Immature natural killer cell (primary cell): ENCODE measurements around the gene PEF1. TPM values are rescaled to one million over a fixed set of nuclear protein-coding genes. Genes with fewer than 3 reads are reported as not detected.

Experiments
- DNase-seq, 3 donors: peaks; one replicate each; pipeline ENCODE4 v3.0.0; 2022; ENCODE audit warnings: mixed read lengths in 1 of 3
- H3K27ac Mint-ChIP-seq, 6 donors: one replicate each; pipeline ENCODE4 v1.8.0; 2020; ENCODE audit warnings: mixed read lengths in 6 of 6, mild to moderate bottlenecking in 5 of 6, inconsistent platforms in 4 of 6, moderate library complexity in 3 of 6
- H3K27me3 Mint-ChIP-seq, 3 donors: one replicate each; pipeline ENCODE4 v1.8.0; 2020 to 2021; ENCODE audit warnings: low read depth in 3 of 3, mild to moderate bottlenecking in 3 of 3, mixed read lengths in 3 of 3, moderate library complexity in 3 of 3, inconsistent platforms in 1 of 3
- H3K36me3 Mint-ChIP-seq, 3 donors: one replicate each; pipeline ENCODE4 v1.8.0; 2020; ENCODE audit warnings: mixed read lengths in 3 of 3, inconsistent platforms in 2 of 3, mild to moderate bottlenecking in 2 of 3
- H3K4me1 Mint-ChIP-seq, 2 donors: one replicate each; pipeline ENCODE4 v1.8.0; 2020; ENCODE audit warnings: inconsistent platforms in 2 of 2, mild to moderate bottlenecking in 2 of 2, mixed read lengths in 2 of 2, moderate library complexity in 1 of 2
- H3K4me3 Mint-ChIP-seq, 5 donors: one replicate each; pipeline ENCODE4 v1.8.0; 2020; ENCODE audit warnings: mild to moderate bottlenecking in 5 of 5, mixed read lengths in 5 of 5, inconsistent platforms in 3 of 5, moderate library complexity in 3 of 5
- H3K9me3 Mint-ChIP-seq, 6 donors: one replicate each; pipeline ENCODE4 v1.8.0; 2020; ENCODE audit warnings: mild to moderate bottlenecking in 6 of 6, mixed read lengths in 6 of 6, inconsistent platforms in 4 of 6, moderate library complexity in 3 of 6
- polyA plus RNA-seq, 3 donors: library from polyadenylated mRNA; unstranded; fragments of 300-500 nt; fragmentation: Illumina TruSeq; gene quantifications; one replicate each; pipeline ENCODE4 v1.2.3, GENCODE V29; 2021

Gene PEF1
- polyA plus RNA-seq, 3 donors from 2014 or later = 108 to 224 (median 119) TPM

DNA sequence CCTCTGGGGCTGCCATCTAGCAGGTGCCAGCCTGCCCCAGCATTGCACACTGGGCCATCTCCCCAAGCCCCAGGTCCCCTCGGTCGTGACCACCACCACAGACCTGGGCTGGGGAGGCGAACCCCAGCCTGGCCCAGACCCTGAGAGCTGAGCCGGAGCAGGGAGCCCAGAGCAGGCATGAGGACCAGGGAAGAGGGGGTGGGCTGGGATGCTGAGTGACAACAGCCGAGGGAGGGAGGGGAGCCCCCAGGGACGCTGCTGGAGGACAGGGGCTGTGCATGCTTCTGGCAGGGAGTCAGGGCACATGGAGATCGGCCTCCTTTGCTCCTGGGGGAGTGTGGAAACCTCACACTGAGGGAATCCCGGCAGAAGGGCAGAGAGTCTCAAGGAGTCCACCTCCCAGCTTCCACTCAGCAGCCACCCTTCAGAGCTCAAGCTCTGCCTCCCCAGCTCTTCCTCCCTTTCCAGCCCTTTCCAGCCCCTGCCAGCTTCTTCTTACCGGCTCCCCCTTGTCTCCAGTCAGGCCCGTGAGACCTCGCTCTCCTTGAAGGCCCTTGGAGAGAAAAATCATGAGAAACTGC lies 23.7 kb upstream of the PEF1 start:
- no peak for DNase-seq

DNA sequence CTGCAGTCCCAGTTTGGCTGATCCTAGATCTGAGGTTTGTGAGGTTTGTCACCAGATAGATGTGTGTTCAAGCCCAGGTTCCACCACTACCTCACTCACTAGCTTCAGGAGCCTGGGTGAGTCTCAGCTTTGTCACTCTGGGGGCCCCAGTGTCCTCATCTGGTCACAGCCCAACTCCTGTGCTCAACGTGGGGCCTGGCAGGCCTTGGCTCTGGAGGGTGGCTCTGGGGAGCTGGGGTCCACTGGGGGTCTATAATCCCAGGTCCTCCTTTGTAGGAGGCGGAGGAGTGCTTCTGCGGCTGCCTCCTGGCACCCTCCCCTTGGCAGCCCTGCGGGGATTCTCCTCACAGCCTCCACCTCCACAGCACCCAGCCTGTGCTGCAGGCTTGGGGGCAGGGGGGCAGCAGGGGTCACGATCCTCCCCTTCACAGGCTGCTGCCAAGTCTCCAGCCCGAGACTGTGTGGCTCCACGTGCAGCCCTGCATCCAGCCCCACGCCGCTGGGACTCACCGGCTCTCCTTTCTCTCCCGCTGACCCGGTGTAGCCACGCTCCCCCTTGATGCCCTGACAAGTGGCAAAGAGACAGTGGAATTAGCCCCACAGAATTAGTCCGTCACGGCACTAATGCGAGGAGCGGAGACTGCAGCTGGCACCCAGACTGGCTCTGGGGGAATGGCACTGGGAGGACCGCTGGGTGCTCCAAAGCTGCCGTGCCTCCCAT lies 22.5 kb upstream of the PEF1 start:
- no peak for DNase-seq
- Mint-ChIP-seq H3K4me1 (peaks cover 5 to 6% of the 10 kb centered on the region in 2 donors), H3K4me3 (no peak overlapping the region), H3K27ac (no peak overlapping the region), H3K27me3 (peaks cover 4 to 14% (median 8%) of the 10 kb centered on the region in 3 donors), H3K36me3 (no peaks in the 10 kb centered on the region), H3K9me3 (no peaks in the 10 kb centered on the region)

More for the DNA sequence above, 23.7 kb upstream of the PEF1 start:
- Mint-ChIP-seq H3K4me1 (peaks cover 5 to 6% of the 10 kb centered on the region in 2 donors), H3K9me3 (no peaks in the 10 kb centered on the region), H3K27ac (peak overlapping the region in 1 of 6 donors; percentile 17), H3K36me3 (no peaks in the 10 kb centered on the region), H3K4me3 (no peak overlapping the region), H3K27me3 (peaks cover 4 to 14% (median 8%) of the 10 kb centered on the region in 3 donors)

DNA sequence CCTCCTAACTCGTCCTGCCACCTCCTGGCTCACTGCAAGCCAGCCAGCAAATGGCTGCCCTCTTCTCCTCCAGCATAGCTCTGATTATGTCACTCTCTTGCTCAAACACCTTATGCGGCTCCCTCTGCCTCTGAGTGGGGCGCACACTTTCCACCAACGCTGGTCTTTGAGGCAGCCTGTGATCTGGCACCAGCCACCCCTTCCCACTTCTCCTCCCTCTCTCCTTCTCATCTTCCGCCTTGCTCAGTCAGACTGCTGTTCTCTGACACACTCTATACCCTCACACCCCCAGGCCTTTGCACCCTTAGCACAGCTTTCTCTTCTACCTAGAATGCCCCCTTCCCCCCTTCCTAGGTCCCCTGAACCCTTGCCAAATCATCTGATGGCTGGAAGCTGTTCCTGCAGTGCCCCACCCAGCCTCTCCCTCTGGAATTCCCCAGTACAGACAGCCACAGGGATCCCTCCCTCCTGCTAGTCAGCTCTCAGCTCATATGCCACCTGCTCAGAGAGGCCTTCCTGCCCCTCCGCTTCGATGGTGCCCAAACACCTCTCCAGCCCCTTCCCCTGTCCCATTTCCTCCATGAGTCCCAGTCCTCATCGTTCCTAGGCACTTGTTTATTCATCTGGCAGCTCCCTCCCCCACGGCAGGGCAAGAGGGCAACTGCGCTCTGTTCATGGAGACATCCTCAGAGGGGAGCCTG lies 21.7 kb upstream of the PEF1 start:
- peaks cover 3 to 14% (median 8%) of the 10 kb centered on the region in 3 donors for H3K27me3 Mint-ChIP-seq
- no peak overlapping the region for H3K4me3 Mint-ChIP-seq
- DNase-seq = no peak
- no peaks in the 10 kb centered on the region for H3K36me3 Mint-ChIP-seq
- H3K4me1 Mint-ChIP-seq = peaks cover 5 to 6% of the 10 kb centered on the region in 2 donors
- peak overlapping the region in 1 of 6 donors; percentile 48 for H3K27ac Mint-ChIP-seq
- no peaks in the 10 kb centered on the region for H3K9me3 Mint-ChIP-seq

DNA sequence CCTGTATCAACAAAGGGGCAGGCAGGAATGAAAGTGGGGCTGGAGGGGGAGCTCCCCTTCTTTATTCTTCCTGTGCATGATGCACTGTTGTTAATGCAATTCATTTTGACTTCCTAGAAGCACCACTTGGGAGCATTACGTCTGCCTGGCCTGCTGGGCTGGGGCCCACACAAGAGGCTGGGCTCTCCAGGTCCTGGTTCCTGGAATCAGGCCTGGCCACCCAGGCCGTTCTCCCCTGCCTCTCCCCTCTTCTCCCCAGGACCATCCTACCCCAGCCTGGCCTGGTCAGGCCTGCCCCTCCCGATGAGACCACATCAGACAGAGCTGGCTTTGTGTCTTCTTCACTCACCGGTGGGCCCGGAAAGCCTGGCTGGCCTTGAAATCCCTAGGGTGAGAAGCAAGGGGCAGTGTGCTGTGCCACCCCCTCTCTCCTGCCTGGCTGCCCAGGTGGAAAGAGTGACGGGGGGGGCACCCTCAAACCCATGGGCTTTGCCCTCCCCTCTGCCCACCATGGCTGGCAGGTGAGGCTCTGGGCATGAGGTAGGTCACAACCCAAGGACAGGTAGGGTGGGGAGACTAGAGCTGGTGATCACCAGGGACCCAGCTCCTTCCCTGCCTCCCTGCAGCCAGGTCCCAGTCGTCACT lies 20.7 kb upstream of the PEF1 start:
- no peak for DNase-seq
- H3K27ac Mint-ChIP-seq = no peak overlapping the region
- H3K4me3 Mint-ChIP-seq = no peak overlapping the region
- H3K9me3 Mint-ChIP-seq = no peaks in the 10 kb centered on the region
- H3K36me3 Mint-ChIP-seq = no peaks in the 10 kb centered on the region
- peaks cover 3 to 9% (median 8%) of the 10 kb centered on the region in 3 donors for H3K27me3 Mint-ChIP-seq
- peaks cover 3 to 5% of the 10 kb centered on the region in 2 donors for H3K4me1 Mint-ChIP-seq

DNA sequence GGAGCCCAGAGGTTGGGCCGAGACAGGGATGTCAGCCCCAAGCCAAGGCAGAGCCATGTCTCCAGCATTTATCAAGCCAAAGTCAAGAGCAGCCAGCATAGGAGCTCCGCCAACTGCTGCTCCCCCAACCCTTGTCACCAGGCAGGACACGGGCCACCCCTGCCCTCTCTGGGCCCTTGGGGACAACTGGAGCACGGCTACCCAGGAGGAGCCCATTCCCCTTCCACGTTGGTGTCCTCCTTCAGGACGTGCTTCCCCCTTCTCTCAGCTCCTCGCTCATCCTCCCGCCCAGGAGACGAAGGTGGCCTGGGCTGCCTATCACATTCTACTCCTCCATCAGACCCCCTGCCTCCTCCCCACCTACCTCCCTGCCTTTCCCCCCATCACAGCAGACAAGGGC lies 19.9 kb upstream of the PEF1 start:
- DNase-seq = no peak
- Mint-ChIP-seq H3K4me1 (no peaks in the 10 kb centered on the region), H3K4me3 (no peak overlapping the region), H3K36me3 (no peaks in the 10 kb centered on the region), H3K9me3 (no peaks in the 10 kb centered on the region), H3K27ac (no peak overlapping the region), H3K27me3 (peaks cover 0 to 10% (median 7%) of the 10 kb centered on the region in 3 donors)

DNA sequence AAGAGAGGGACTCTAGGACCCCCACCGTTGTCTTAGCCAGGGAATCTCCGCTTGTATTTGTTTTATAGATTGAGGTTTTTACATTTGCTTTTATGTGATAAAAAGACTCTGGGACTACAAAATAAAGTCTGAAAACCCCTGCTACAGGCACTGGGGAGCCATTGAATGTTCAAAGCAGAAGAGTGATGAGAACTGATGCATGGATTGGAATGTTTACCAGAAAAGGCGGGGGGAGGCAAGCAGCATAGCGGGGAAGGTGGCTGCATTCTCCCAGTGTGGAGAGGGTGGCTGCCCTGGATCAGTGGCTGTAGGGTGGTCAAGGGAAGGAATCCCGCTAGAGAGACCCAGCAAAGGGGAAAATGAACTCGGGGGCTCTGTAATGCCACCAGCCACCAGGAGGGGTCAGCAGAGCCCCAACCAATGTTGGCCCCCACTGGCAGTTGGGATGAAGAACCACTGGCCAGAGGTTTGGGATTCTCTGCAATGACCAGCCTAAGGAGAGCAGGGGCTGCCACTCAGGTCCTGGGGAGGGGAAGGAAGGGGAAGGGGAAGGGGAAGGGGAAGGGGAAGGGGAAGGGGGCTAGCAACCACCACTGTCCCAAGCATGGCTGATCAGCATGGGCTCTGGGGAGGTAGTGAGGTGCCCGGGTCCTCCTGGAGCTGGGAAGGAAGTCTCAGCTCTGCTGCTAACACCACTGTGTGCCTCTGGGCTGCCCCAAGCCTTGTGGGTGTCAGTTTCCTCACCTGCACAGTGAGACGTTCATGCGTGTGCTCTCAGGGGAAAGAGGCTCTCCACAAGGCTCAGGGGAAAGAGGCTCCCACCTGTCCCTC lies 19.2 kb upstream of the PEF1 start:
- H3K27me3 Mint-ChIP-seq = peaks cover 0 to 9% (median 2%) of the 10 kb centered on the region in 3 donors
- H3K27ac Mint-ChIP-seq = peak overlapping the region in 1 of 6 donors; percentile 40
- DNase-seq = peak; percentile 61 to 65 (median 62)
- H3K4me3 Mint-ChIP-seq = no peak overlapping the region
- H3K9me3 Mint-ChIP-seq = no peaks in the 10 kb centered on the region
- H3K36me3 Mint-ChIP-seq = no peaks in the 10 kb centered on the region
- no peaks in the 10 kb centered on the region for H3K4me1 Mint-ChIP-seq

DNA sequence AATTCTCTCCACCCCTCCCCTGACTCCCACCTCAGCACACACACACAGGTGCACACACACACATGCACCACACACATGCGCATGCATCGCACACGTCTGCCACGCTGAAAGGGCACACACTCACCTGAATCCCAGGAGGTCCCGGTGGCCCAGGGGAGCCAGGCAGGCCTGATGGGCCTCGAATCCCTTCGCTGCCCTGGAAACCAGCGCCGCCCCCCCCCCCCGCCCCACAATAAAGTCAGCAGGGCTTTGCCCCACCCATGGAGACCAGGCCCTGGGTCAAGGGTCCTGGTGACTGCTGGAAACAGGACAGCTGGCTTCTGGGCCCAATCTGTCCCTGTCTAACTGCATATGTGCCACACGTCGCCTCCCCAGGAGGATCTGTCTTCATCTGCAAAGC lies 17.8 kb upstream of the PEF1 start:
- Mint-ChIP-seq H3K36me3 (no peaks in the 10 kb centered on the region), H3K27ac (no peak overlapping the region), H3K4me3 (no peak overlapping the region), H3K27me3 (peaks cover 0 to 8% (median 2%) of the 10 kb centered on the region in 3 donors), H3K4me1 (no peaks in the 10 kb centered on the region), H3K9me3 (no peaks in the 10 kb centered on the region)
- DNase-seq = no peak

DNA sequence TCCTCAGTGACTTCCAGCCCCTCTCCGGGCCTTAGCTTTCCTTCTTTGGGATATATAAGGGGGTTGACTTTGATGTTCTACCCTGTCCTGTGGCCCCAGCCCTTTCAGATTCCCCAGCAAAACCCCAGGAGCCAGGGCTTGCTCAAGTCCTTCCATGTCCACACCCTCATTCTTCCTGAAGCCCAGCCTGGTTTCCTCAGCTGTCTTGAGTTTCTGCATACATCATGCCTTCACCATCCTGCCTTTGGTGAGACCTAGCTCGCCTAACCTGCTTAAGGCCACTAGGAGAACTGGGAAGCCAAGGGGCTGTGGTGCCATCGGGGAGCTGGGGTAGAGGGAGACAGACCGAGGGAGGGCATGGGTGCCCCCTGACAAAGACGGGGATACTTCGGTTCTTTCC lies 17.2 kb upstream of the PEF1 start:
- peaks cover 0 to 8% (median 7%) of the 10 kb centered on the region in 3 donors for H3K27me3 Mint-ChIP-seq
- DNase-seq = no peak
- no peaks in the 10 kb centered on the region for H3K36me3 Mint-ChIP-seq
- H3K4me3 Mint-ChIP-seq = no peak overlapping the region
- H3K4me1 Mint-ChIP-seq = no peaks in the 10 kb centered on the region
- no peak overlapping the region for H3K27ac Mint-ChIP-seq
- H3K9me3 Mint-ChIP-seq = no peaks in the 10 kb centered on the region

DNA sequence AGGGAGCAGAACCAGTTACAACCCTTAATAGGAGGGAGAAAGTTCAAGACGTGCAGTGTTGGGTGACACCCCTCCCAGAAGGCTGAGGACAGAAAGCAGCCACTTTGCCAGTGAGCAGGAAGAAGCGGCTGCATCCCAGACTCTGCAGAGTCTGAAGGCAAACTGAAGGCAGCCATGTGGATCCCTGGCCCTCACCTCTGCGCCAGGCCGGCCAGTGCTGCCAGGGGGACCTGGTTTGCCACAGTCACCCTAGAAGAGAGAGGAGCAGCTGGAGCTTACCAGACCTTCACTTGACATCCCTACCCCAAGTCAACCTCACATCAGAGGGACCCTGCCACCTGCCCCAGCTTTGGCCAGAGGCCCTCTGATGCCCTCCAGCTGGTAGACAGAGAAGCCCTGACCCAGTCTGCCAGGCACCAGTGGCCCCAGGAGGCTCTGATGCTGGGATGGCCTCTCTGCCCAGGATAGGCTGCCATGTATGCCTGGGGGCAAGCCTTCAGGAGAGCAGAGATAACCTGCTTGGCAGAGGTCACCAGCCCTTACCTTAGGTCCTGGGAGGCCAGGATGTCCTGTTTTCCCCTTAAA lies 16.3 kb upstream of the PEF1 start:
- H3K4me1 Mint-ChIP-seq = no peaks in the 10 kb centered on the region
- no peaks in the 10 kb centered on the region for H3K9me3 Mint-ChIP-seq
- DNase-seq = no peak
- no peaks in the 10 kb centered on the region for H3K36me3 Mint-ChIP-seq
- H3K27ac Mint-ChIP-seq = no peak overlapping the region
- H3K4me3 Mint-ChIP-seq = no peak overlapping the region
- peaks cover 0 to 9% (median 5%) of the 10 kb centered on the region in 3 donors for H3K27me3 Mint-ChIP-seq

DNA sequence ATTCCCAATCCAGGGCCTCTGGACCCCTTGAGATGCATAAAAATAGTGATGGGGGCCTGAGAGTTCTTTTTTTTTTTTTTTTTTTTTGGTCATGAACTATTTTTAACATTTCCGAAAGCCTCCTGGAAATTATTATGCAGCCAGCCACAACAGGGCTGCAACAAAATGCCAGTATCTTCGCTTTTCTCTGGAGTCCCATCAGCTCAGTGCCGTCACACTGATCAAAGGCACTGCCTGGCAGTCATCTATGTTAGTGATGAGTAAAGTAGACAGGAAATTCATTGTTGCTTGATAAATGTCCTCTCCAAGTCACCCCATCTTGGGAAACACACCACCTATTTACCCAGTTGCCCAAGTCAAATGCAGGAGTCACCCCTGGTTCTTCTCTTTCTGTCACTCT lies 15.2 kb upstream of the PEF1 start:
- Mint-ChIP-seq H3K9me3 (no peaks in the 10 kb centered on the region), H3K36me3 (no peaks in the 10 kb centered on the region), H3K4me3 (no peak overlapping the region), H3K27me3 (peaks cover 0 to 9% (median 5%) of the 10 kb centered on the region in 3 donors), H3K27ac (no peak overlapping the region), H3K4me1 (no peaks in the 10 kb centered on the region)
- no peak for DNase-seq

DNA sequence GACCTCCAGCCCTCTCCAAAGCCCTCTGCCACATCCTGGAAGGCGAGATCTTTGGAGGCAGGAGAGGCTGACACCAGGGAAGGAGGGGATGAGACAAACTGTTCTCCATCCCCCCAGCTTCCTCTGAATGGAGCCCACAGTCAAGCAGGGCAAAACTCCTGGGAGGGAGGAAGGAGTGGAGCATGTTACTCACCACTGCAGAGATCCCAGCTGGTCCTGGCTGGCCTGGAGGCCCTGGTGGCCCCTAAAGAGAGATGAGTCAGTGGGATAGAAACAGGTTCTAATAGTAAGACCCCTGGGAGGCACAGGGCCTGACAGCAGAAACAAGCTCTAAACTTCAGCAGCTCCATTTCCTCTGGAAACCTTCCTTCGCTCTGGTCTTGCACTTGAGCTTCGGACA lies 14.0 kb upstream of the PEF1 start:
- no peak for DNase-seq
- H3K27ac Mint-ChIP-seq = no peak overlapping the region
- no peaks in the 10 kb centered on the region for H3K9me3 Mint-ChIP-seq
- peaks cover 0 to 9% (median 5%) of the 10 kb centered on the region in 3 donors for H3K27me3 Mint-ChIP-seq
- no peak overlapping the region for H3K4me3 Mint-ChIP-seq
- H3K4me1 Mint-ChIP-seq = no peaks in the 10 kb centered on the region
- H3K36me3 Mint-ChIP-seq = no peaks in the 10 kb centered on the region

DNA sequence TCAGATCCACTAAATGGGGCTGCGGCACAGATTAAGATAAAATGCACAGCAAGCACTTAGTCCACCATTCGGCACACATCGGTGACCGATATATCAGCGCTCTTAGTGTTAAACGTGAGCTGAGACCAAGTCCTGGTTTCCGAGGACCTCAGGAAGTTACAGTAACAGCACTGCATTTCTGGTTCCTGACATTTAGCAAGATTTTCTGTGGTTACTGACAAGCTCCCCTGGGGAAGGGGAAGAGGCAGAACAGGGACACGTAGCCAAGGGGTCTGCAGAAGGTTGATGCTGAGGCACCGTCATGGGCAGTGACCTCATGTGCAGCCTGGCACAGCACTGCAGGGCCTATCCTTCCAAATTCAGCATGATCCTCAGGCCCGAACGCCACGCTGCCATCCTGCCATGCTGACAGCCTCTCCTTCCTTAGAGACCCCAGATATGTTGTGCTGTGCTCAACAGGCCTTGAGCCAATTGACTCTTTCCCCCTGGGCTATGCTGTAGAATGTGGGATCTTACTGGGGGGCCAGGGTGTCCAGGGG lies 13.4 kb upstream of the PEF1 start:
- Mint-ChIP-seq H3K4me3 (no peak overlapping the region), H3K36me3 (no peaks in the 10 kb centered on the region), H3K27me3 (peaks cover 0 to 9% (median 2%) of the 10 kb centered on the region in 3 donors), H3K4me1 (no peaks in the 10 kb centered on the region), H3K27ac (no peak overlapping the region), H3K9me3 (no peaks in the 10 kb centered on the region)
- DNase-seq = no peak
